ENCODE data around the gene PPFIBP1. TPM values are rescaled to one million over a fixed set of nuclear protein-coding genes. Genes with fewer than 3 reads are reported as not detected.
"Not testable (repeated sequence)": the region's sequence is repeated elsewhere in the genome, so short reads cannot be mapped to it uniquely, and the experiment has no call there.

PPFIBP1 gene
- polyA plus RNA-seq, 6 donors from 2014 or later = 8.2 to 19.0 (median 14.4) TPM

GRCh38 chr12:27571463-27571862, 47.5 kb downstream of the PPFIBP1 start:
- no peak overlapping the region for H3K27ac Mint-ChIP-seq
- H3K36me3 Mint-ChIP-seq = no peaks in the 10 kb centered on the region
- H3K27me3 Mint-ChIP-seq = no peaks in the 10 kb centered on the region
- no peaks in the 10 kb centered on the region for H3K9me3 Mint-ChIP-seq
- no peak for DNase-seq
- ATAC-seq (ENCODE audit: low read depth in 2 of 2) = no peak
- peaks cover 12 to 28% (median 17%) of the 10 kb centered on the region in 3 donors for H3K4me1 Mint-ChIP-seq
- H3K4me3 Mint-ChIP-seq = no peak overlapping the region

GRCh38 chr12:27572486-27573255, 48.7 kb downstream of the PPFIBP1 start:
- DNase-seq (no peak), ATAC-seq (ENCODE audit: low read depth in 2 of 2) (no peak)
- no peaks in the 10 kb centered on the region for H3K9me3 Mint-ChIP-seq
- no peaks in the 10 kb centered on the region for H3K27me3 Mint-ChIP-seq
- no peak overlapping the region for H3K4me3 Mint-ChIP-seq
- no peaks in the 10 kb centered on the region for H3K36me3 Mint-ChIP-seq
- peaks cover 17 to 36% (median 24%) of the 10 kb centered on the region in 3 donors for H3K4me1 Mint-ChIP-seq
- no peak overlapping the region for H3K27ac Mint-ChIP-seq

GRCh38 chr12:27573972-27574371, 50.0 kb downstream of the PPFIBP1 start:
- no peak for DNase-seq
- peak overlapping the region in 1 of 6 donors; percentile 41 for H3K27ac Mint-ChIP-seq
- no peak overlapping the region for H3K4me3 Mint-ChIP-seq
- no peak for ATAC-seq (ENCODE audit: low read depth in 2 of 2)
- no peaks in the 10 kb centered on the region for H3K36me3 Mint-ChIP-seq
- peaks cover 26 to 42% (median 33%) of the 10 kb centered on the region in 3 donors for H3K4me1 Mint-ChIP-seq
- H3K27me3 Mint-ChIP-seq = no peaks in the 10 kb centered on the region
- H3K9me3 Mint-ChIP-seq = no peaks in the 10 kb centered on the region

GRCh38 chr12:27575090-27575761, 51.2 kb downstream of the PPFIBP1 start:
- Mint-ChIP-seq H3K4me1 (peaks cover 32 to 45% (median 43%) of the 10 kb centered on the region in 3 donors), H3K36me3 (no peaks in the 10 kb centered on the region), H3K9me3 (no peaks in the 10 kb centered on the region), H3K27me3 (no peaks in the 10 kb centered on the region), H3K27ac (peak overlapping the region in 2 of 6 donors; percentile 26 to 56), H3K4me3 (peak overlapping the region in 5 of 8 donors; percentile 4 to 61 (median 18))
- no peak for DNase-seq
- no peak for ATAC-seq (ENCODE audit: low read depth in 2 of 2)

- H3K36me3 Mint-ChIP-seq = no peaks in the 10 kb centered on the region
- peak overlapping the region in 3 of 6 donors; percentile 26 to 56 (median 39) for H3K27ac Mint-ChIP-seq
- H3K4me3 Mint-ChIP-seq = peak overlapping the region in 5 of 8 donors; percentile 4 to 61 (median 41)
- no peaks in the 10 kb centered on the region for H3K27me3 Mint-ChIP-seq
- DNase-seq (no peak), ATAC-seq (ENCODE audit: low read depth in 2 of 2) (no peak)
- no peaks in the 10 kb centered on the region for H3K9me3 Mint-ChIP-seq
- H3K4me1 Mint-ChIP-seq = peaks cover 32 to 45% (median 43%) of the 10 kb centered on the region in 3 donors
Observed at GRCh38 chr12:27575762-27576118, 51.7 kb downstream of the PPFIBP1 start.

GRCh38 chr12:27576667-27577347, 52.8 kb downstream of the PPFIBP1 start:
- peak overlapping the region in 1 of 8 donors; percentile 45 for H3K4me3 Mint-ChIP-seq
- peak; percentile 72 to 91 for ATAC-seq (ENCODE audit: low read depth in 2 of 2)
- H3K9me3 Mint-ChIP-seq = no peaks in the 10 kb centered on the region
- DNase-seq = no peak
- H3K27ac Mint-ChIP-seq = peak overlapping the region in 1 of 6 donors; percentile 64
- no peaks in the 10 kb centered on the region for H3K36me3 Mint-ChIP-seq
- H3K27me3 Mint-ChIP-seq = no peaks in the 10 kb centered on the region
- peaks cover 32 to 48% (median 45%) of the 10 kb centered on the region in 3 donors for H3K4me1 Mint-ChIP-seq

GRCh38 chr12:27577688-27578087, 53.7 kb downstream of the PPFIBP1 start:
- no peaks in the 10 kb centered on the region for H3K36me3 Mint-ChIP-seq

GRCh38 chr12:27578689-27579372, 54.8 kb downstream of the PPFIBP1 start:
- H3K36me3 Mint-ChIP-seq = no peaks in the 10 kb centered on the region
- H3K4me1 Mint-ChIP-seq = peaks cover 32 to 54% (median 49%) of the 10 kb centered on the region in 3 donors
- H3K4me3 Mint-ChIP-seq = no peak overlapping the region
- ATAC-seq (ENCODE audit: low read depth in 2 of 2) = peak in 1 of 2 donors; percentile 32
- no peak for DNase-seq
- H3K27ac Mint-ChIP-seq = peak overlapping the region in 1 of 6 donors; percentile 54
- H3K27me3 Mint-ChIP-seq = no peaks in the 10 kb centered on the region
- H3K9me3 Mint-ChIP-seq = no peaks in the 10 kb centered on the region

More at GRCh38 chr12:27577688-27578087, 53.7 kb downstream of the PPFIBP1 start:
- H3K4me1 Mint-ChIP-seq = peaks cover 32 to 54% (median 45%) of the 10 kb centered on the region in 3 donors
- DNase-seq (no peak), ATAC-seq (ENCODE audit: low read depth in 2 of 2) (no peak)
- no peak overlapping the region for H3K4me3 Mint-ChIP-seq
- H3K9me3 Mint-ChIP-seq = no peaks in the 10 kb centered on the region
- peak overlapping the region in 1 of 6 donors; percentile 12 for H3K27ac Mint-ChIP-seq
- H3K27me3 Mint-ChIP-seq = no peaks in the 10 kb centered on the region

DNA sequence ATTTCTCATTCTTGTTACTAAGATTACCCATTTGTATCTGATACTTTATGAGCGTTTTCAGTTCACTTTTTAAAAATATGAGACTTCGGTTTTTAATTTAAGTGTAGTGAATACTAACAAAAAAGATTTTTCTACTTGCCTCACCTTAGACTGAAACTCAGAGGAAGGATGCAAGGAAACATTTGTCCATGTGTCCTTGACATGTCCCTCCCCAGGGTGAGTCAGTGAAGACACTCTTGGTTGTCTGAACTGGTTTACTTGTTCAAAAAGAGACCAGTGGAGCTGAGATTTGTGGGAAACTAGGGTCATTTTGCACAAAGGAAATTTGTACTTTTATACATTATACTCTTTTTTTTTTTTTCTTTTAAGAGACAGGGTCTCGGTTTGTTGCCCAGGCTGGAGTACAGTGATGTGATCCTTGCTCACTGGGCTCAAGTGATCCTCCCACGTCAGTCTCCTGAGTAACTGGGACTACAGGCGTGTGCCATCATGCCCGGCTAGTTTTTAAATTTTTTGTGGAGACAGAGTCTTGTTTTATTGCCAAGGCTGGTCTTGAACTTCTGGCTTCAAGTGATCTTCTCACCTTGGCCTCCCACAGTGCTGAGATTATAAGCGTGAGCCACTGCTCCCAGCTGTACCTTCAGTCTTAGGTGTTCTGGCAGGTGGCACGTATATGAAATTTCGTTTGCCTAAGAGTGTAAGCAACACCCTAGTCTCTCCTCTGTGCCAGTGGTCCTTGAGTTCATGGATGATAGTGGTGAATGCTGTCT, 56.7 kb downstream of the PPFIBP1 start:
- DNase-seq (no peak), ATAC-seq (ENCODE audit: low read depth in 2 of 2) (no peak)
- peaks cover 26 to 45% (median 45%) of the 10 kb centered on the region in 3 donors for H3K4me1 Mint-ChIP-seq
- no peaks in the 10 kb centered on the region for H3K9me3 Mint-ChIP-seq
- H3K36me3 Mint-ChIP-seq = no peaks in the 10 kb centered on the region
- H3K27me3 Mint-ChIP-seq = no peaks in the 10 kb centered on the region
- no peak overlapping the region for H3K27ac Mint-ChIP-seq
- no peak overlapping the region for H3K4me3 Mint-ChIP-seq

- not testable (repeated sequence) for ATAC-seq (ENCODE audit: low read depth in 2 of 2); H3K27ac Mint-ChIP-seq; DNase-seq; H3K36me3 Mint-ChIP-seq; H3K9me3 Mint-ChIP-seq; H3K4me3 Mint-ChIP-seq; H3K27me3 Mint-ChIP-seq
- H3K4me1 Mint-ChIP-seq = peaks cover 22 to 41% (median 39%) of the 10 kb centered on the region in 3 donors
Observed at GRCh38 chr12:27581331-27581671, 57.3 kb downstream of the PPFIBP1 start.

DNA sequence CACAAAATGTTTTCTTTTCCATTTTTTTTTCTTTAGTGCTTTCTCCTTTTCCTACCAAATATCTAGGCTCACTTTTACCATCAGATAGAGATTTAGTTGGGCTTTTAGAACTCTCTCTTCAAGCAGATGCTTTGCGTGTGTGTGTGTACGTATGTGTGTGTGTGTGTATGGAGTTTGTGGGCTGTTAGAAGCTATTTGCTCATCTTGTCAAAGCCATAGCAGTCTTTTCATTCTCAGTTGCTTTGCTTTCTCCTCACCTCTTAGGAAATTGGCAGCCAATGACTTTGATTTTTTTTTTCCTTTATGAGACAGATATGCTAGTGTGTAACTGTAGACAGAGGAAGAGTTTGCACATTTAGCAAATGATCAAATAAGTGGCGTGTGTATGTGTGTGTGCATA, 57.8 kb downstream of the PPFIBP1 start:
- not testable (repeated sequence) for H3K9me3 Mint-ChIP-seq; H3K27me3 Mint-ChIP-seq; ATAC-seq (ENCODE audit: low read depth in 2 of 2); H3K4me3 Mint-ChIP-seq; DNase-seq; H3K36me3 Mint-ChIP-seq
- H3K4me1 Mint-ChIP-seq = peaks cover 18 to 35% (median 34%) of the 10 kb centered on the region in 3 donors
- peak overlapping the region in 3 of 6 donors; percentile 21 to 67 (median 61) for H3K27ac Mint-ChIP-seq

DNA sequence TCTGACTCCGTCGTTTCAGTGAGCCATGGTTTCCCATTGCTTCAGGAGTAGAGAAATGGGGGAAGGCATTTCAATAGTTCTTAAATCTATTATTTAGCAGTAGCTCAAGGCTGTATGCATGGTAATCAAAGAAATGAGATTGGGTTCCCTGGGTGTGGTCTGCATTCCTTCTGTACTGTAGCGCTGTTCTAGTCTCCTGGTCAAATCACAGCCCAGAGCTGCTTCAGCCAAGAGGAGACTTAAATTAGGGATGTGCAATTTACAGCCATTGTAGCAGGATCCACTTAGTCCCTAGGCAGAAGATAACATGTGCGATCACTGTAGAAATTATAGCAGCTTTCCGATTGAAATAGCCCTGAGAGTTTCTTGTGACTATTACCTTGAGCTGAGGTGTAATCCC, 58.4 kb downstream of the PPFIBP1 start:
- H3K4me3 Mint-ChIP-seq; H3K36me3 Mint-ChIP-seq; H3K27ac Mint-ChIP-seq; DNase-seq; ATAC-seq (ENCODE audit: low read depth in 2 of 2); H3K9me3 Mint-ChIP-seq; H3K27me3 Mint-ChIP-seq: not testable (repeated sequence)
- H3K4me1 Mint-ChIP-seq = peaks cover 17 to 36% (median 33%) of the 10 kb centered on the region in 3 donors

Measured in naive B cell (primary cell).